ENCODE data around the gene NRIP1. TPM values are rescaled to one million over a fixed set of nuclear protein-coding genes. Genes with fewer than 3 reads are reported as not detected.
A peak's percentile ranks its signal among the peaks of the same experiment; 100 is the strongest.

The NRIP1 gene
- total RNA-seq, 2 donors from 2014 or later: 29.3 to 43.1 TPM

DNA sequence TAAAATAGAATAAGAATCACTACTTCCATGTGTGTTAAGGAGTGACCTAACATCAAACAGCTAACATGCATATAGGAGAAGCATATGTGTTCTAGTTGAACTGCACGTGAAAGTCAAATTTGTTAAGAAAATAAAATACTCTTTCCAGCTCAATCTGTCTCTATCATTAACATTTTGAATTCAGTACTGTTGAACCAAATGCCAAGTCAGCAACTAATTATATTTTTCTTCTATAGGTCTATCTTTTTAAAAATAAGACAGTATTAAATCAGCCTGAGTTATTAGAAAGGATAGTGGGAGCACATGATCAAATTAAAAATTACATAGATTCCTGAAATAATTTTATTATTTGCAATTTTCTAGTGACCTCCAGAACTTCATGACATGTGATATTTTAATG, 141.8 kb downstream of the NRIP1 start:
- 88% methylated on average over 1 of the region's 1 CpG for WGBS

DNA sequence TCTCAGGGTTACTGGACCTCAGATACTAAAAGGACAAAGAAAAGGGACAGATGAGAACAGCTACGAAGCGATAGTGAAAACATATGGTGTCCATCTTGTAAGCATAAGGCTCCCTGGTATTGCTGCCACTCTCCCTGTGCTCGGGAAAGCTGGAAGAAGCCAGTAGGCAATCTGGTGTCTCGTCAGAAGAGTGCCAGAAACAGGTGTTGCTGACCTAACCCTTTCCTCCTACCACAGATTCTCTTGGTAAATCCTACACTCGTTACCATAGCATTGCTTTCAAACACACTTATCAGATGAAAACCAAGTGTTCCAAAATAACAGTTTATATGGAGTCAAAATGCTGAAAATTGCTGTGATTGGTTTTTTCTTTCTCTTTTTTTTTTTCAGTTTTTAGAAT, 146.3 kb downstream of the NRIP1 start:
- TF ChIP-seq, protein P1, sequence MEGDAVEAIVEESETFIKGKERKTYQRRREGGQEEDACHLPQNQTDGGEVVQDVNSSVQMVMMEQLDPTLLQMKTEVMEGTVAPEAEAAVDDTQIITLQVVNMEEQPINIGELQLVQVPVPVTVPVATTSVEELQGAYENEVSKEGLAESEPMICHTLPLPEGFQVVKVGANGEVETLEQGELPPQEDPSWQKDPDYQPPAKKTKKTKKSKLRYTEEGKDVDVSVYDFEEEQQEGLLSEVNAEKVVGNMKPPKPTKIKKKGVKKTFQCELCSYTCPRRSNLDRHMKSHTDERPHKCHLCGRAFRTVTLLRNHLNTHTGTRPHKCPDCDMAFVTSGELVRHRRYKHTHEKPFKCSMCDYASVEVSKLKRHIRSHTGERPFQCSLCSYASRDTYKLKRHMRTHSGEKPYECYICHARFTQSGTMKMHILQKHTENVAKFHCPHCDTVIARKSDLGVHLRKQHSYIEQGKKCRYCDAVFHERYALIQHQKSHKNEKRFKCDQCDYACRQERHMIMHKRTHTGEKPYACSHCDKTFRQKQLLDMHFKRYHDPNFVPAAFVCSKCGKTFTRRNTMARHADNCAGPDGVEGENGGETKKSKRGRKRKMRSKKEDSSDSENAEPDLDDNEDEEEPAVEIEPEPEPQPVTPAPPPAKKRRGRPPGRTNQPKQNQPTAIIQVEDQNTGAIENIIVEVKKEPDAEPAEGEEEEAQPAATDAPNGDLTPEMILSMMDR (IDR thresholded peaks at IDR 0.05): no peak
- TF ChIP-seq POLR2A (IDR thresholded peaks at IDR 0.05): no peak
- TF ChIP-seq POLR2AphosphoS5 (IDR thresholded peaks at IDR 0.05): no peak
- no peak for DNase-seq (ENCODE audit: low spot score)
- Histone ChIP-seq H3K27ac (no peak overlapping the region), H3K36me3 (no peaks in the 10 kb centered on the region), H3K27me3 (replicated peaks; ENCODE audit: insufficient read depth) (no peaks in the 10 kb centered on the region), H3K4me3 (no peak overlapping the region), H3K4me1 (replicated peaks) (peaks cover 3% of the 10 kb centered on the region), H3K9me3 (no peaks in the 10 kb centered on the region)
- intact Hi-C loops (cut with DNase I): no loop called here
- 80% methylated on average over 5 of the region's 5 CpGs for WGBS

More for the DNA sequence above, 141.8 kb downstream of the NRIP1 start:
- no peaks in the 10 kb centered on the region for H3K9me3 ChIP-seq
- H3K4me3 ChIP-seq: no peak overlapping the region
- H3K27ac ChIP-seq: no peak overlapping the region
- no peaks in the 10 kb centered on the region for H3K4me1 ChIP-seq (replicated peaks)
- H3K36me3 ChIP-seq: no peaks in the 10 kb centered on the region
- intact Hi-C loops (cut with DNase I): no loop called here
- TF ChIP-seq POLR2A (IDR thresholded peaks at IDR 0.05): no peak
- TF ChIP-seq, protein P1 (IDR thresholded peaks at IDR 0.05): no peak
- no peak for TF ChIP-seq POLR2AphosphoS5 (IDR thresholded peaks at IDR 0.05)
- no peaks in the 10 kb centered on the region for H3K27me3 ChIP-seq (replicated peaks; ENCODE audit: insufficient read depth)
- DNase-seq (ENCODE audit: low spot score): no peak

DNA sequence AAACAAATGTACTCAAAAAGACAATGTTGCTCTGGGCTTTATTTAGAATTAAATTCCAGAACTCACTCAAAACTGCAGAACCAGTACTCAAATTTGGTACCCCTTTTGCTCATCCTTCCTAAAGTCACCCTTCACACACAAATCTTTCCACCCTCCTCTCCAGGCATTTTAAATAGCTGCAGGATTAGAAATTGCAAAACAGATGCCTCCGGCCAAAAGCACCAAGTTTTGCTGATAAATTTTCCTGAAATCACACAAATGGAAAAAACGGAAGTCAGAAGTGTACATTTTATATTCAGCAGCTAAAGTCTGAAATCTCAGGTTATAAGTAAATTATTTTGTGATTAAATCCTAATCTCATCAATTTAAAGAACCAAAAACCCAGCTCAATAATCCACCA, 147.0 kb downstream of the NRIP1 start:
- DNase-seq (ENCODE audit: low spot score): no peak
- Histone ChIP-seq H3K27ac (no peak overlapping the region), H3K36me3 (no peaks in the 10 kb centered on the region), H3K4me3 (no peak overlapping the region), H3K9me3 (no peaks in the 10 kb centered on the region), H3K27me3 (replicated peaks; ENCODE audit: insufficient read depth) (no peaks in the 10 kb centered on the region), H3K4me1 (replicated peaks) (peaks cover 3% of the 10 kb centered on the region)
- TF ChIP-seq POLR2AphosphoS5 (IDR thresholded peaks at IDR 0.05) (no peak), POLR2A (IDR thresholded peaks at IDR 0.05) (no peak)
- TF ChIP-seq, protein P1 (IDR thresholded peaks at IDR 0.05): no peak
- intact Hi-C loops (cut with DNase I): no loop called here
- 73% methylated on average over 2 of the region's 2 CpGs for WGBS

DNA sequence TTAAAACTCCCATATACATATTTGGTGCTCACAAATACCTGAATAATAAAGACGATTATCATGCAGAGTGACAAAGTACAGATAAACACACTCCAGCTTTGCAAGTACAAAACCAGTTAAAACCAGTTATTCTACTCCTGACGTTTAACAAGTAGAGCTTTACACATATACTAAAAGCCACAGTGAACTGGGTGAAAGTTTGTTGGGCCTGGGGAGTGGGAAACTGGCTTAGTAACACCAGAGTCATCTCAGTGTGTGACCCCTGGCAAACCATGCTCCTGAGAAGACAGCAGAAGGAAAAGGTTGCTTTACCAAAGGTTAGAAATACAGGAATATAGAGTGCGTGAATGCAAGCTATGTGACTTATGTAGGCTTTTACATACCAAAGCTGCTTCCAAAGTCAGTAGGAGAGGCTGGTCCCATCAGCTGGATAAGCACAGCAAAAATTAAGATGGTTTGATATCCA, 148.1 kb downstream of the NRIP1 start:
- no peak for TF ChIP-seq POLR2A (IDR thresholded peaks at IDR 0.05)
- TF ChIP-seq POLR2AphosphoS5 (IDR thresholded peaks at IDR 0.05): peak; percentile 56
- H3K9me3 ChIP-seq: no peaks in the 10 kb centered on the region
- peak overlapping the region; percentile 45 to 47 for H3K27ac ChIP-seq
- DNase-seq (ENCODE audit: low spot score): no peak
- H3K4me3 ChIP-seq: no peak overlapping the region
- H3K36me3 ChIP-seq: no peaks in the 10 kb centered on the region
- no peaks in the 10 kb centered on the region for H3K27me3 ChIP-seq (replicated peaks; ENCODE audit: insufficient read depth)
- peaks cover 3% of the 10 kb centered on the region for H3K4me1 ChIP-seq (replicated peaks)
- WGBS: 57% methylated on average over 3 of the region's 3 CpGs
- intact Hi-C loops (cut with DNase I): no loop called here

DNA sequence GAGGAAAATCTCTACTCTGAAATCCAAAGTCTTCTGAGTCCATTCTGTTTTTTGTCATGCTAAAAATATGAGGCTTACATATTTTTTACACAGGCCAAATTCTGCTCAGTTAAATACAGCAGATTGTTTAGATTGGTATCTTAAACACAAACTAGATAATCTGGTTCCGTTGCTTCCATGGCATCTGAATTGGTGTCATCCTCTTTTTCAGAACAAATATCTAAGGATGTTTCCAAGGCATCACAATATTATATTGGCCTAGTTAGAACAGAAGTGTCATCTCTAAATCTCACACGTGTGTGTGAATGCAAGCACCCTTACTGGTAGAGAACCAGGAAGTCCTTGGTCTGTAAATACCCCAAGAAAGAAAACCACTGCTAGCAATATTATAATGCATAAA, 151.2 kb downstream of the NRIP1 start:
- H3K4me3 ChIP-seq: no peak overlapping the region
- no peaks in the 10 kb centered on the region for H3K36me3 ChIP-seq
- H3K27me3 ChIP-seq (replicated peaks; ENCODE audit: insufficient read depth): no peaks in the 10 kb centered on the region
- no peak for DNase-seq (ENCODE audit: low spot score)
- peaks cover 3% of the 10 kb centered on the region for H3K4me1 ChIP-seq (replicated peaks)
- intact Hi-C loops (cut with DNase I): no loop called here
- WGBS: 14% methylated on average over 2 of the region's 2 CpGs
- peak; percentile 9 for TF ChIP-seq POLR2AphosphoS5 (IDR thresholded peaks at IDR 0.05)
- TF ChIP-seq, protein P1 (IDR thresholded peaks at IDR 0.05): no peak
- H3K27ac ChIP-seq: no peak overlapping the region
- no peaks in the 10 kb centered on the region for H3K9me3 ChIP-seq

All from prostate gland (tissue), 2 donors.